Measurements from ENCODE around the gene TNFRSF12A. TPM values are rescaled to one million over a fixed set of nuclear protein-coding genes. Genes with fewer than 3 reads are reported as not detected.

The TNFRSF12A gene
- total RNA-seq, 2 experiments from 2014 or later = 4.3 to 4.6 TPM

DNA sequence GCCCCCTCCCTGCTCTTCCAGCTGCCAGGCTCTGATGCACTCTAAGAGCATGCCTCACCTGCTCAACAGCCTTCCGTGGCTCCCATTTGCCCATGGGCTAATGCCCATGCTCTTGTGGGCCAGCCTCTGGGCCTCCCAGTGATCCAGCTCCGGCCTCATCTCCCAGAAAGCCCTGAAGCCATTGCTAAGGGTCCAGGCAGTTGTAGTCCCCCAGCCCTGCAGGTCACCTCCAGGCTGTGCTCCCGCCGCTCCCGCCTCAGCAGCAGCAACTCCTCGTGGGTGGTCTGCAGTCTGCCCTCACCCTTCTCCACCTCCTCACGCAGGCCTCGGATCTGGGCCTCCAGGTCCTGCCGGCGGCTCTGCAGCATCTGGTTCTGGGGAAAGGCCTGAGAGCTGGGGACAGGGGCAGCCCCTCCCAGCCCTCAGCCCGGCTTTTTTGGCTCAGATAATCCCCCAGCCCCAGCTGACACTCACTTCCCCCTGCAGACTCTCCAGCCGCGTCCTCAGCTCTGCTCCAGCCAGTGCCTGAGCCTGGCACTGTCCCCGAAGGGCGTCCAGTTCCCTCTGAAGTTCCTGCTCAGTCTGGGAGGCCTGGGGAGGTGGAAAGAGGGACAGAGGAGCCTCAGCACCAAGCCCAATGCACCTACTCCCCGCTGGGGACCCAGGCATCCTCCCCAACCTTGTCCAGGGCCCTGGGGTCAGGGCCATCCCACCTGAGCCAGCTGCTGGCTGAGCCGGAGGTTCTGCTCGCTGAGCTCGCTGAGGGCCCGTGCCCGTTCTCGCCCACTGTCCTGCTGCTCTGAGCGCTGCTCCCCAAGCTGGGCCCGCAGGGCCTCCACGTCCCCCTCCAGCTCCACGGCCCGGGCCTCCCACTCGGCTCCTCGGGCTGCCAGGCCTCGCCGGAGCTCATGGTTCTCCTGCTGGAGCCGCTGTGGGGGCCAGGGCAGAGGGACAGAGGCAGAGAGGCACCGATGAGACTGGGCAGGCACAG is 10.3 kb downstream of the TNFRSF12A start:
- CTCF ChIA-PET = interaction anchor here (1.1 to 8.9 kb wide), 18 partner anchors 10 to 142 kb away, joined by 4 to 80 read pairs (median 7); partner anchors contain the start of genes CLDN6, HCFC1R1, IL32 and MMP25
- POLR2A ChIA-PET = interaction anchor here (1.2 to 1.5 kb wide), 2 partner anchors 10 to 36 kb away, joined by 6 read pairs; partner anchors contain the start of gene TNFRSF12A

DNA sequence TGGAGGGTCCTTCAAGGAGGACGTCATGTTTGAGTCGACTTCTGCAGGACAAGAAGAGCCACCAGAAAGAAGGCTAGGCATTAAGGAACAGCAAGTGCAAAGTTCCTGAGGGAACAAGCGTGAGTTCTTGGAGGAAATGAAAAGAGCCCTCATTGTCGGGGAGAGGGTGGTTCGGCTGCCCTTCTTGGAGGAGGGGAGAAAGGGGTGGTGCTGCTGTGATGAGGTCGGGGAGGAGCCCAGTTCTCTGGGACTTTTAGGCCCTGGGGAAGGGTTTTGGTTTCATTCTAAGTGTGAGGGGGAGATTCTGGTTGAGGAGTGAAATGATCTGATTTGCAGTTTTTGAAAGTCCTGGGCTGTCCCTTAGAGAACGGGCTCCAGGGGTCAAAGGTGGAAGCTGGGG is 12.5 kb downstream of the TNFRSF12A start:
- ChIA-PET CTCF (interaction anchor here (0.9 to 8.9 kb wide), 12 partner anchors 10 to 150 kb away, joined by 3 to 80 read pairs (median 21); partner anchors contain the start of genes CLDN6, FLYWCH2, HCFC1R1 and IL32), POLR2A (no interaction called here)

- CTCF ChIA-PET = interaction anchor here (0.9 to 8.9 kb wide), 3 partner anchors 15 to 94 kb away, joined by 3 to 80 read pairs (median 3); partner anchors contain the start of genes CLDN6, HCFC1R1, THOC6 and TNFRSF12A
- POLR2A ChIA-PET = no interaction called here
Observed at GRCh38 chr16:3035289-3035971, 15.3 kb downstream of the TNFRSF12A start.

DNA sequence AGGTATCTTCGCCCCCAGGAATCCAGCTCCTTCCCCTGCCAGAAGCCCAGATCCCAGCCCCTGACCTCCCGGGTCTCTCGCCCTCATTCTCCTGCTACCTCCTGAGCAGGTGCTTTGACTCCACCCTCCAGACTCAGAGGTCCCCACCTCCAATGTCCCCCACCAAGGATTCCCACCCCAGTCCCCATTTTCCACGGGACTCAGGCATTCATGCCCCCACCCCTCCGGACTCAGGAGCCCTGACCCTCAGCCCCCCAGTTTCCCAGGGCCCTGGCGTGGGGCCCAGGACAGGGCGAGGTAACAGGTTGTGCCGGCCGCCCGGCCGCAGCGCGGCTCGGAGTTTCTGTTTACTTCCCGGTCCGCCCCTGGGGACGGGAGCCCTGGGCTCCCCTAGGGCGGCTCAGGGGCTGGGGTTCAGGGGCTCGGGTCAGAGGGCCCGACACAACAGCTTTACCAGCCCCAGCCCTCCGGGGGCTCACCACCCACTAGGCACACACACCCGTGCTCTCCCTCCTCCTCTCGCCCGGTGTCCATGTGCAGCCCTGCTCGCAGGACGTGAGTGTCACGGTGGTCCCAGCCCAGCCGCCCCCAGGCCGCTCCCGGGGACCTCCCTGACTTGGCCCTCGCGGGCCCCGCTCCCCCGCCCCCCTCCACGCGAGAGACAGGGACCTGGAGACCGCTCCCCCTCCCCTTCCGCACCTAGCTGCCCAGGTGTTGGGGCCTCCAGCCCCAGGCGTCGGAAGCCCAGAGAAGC is 16.0 kb downstream of the TNFRSF12A start:
- ChIA-PET POLR2A (no interaction called here), CTCF (interaction anchor here (0.9 to 1.1 kb wide), 2 partner anchors 24 to 94 kb away, joined by 3 read pairs; no protein-coding TSS in a partner anchor)

- CTCF ChIA-PET = no interaction called here
Observed at GRCh38 chr16:3036726-3037315, 16.7 kb downstream of the TNFRSF12A start, which contains the start of gene BICDL2. Gene BICDL2 (minus strand): TSS chr16:3036944. CDS start chr16:3035496, 1,448 bp downstream.

GRCh38 chr16:3038256-3038655 is 18.1 kb downstream of the TNFRSF12A start:
- ChIA-PET POLR2A (interaction anchor here (0.5 to 2.6 kb wide), 2 partner anchors 10 to 264 kb away, joined by 3 to 6 read pairs; no protein-coding TSS in a partner anchor), CTCF (interaction anchor here (1.2 to 1.8 kb wide), 4 partner anchors 10 to 20 kb away, joined by 3 to 13 read pairs (median 5); no protein-coding TSS in a partner anchor)

More at GRCh38 chr16:3036726-3037315, 16.7 kb downstream of the TNFRSF12A start, which contains the start of gene BICDL2:
- POLR2A ChIA-PET = interaction anchor here (0.7 kb wide), 1 partner anchor 13 kb away, joined by 3 read pairs; no protein-coding TSS in a partner anchor

DNA sequence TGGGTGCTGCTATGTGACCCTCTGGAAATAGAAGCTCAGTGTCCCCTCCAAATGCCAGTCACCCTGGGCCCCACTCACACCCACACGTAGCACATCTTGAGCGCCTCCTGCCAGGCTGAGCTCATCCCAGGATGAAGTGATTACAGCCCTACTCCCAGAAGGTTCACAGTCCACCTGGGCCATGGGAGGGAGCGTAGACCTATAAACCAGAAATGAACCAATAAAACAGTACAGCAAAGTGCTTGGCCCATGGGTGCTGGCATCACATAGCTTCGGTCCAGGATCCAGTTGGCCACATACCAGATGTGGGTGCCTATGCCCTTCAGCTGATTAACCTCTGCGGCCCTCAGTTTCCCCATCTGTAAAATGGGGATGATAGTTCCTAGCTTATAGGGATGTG is 18.7 kb downstream of the TNFRSF12A start:
- CTCF ChIA-PET = interaction anchor here (1.2 to 1.8 kb wide), 5 partner anchors 10 to 91 kb away, joined by 3 to 13 read pairs (median 6); no protein-coding TSS in a partner anchor
- POLR2A ChIA-PET = interaction anchor here (0.5 to 2.6 kb wide), 4 partner anchors 9 to 263 kb away, joined by 3 to 6 read pairs (median 4); no protein-coding TSS in a partner anchor

DNA sequence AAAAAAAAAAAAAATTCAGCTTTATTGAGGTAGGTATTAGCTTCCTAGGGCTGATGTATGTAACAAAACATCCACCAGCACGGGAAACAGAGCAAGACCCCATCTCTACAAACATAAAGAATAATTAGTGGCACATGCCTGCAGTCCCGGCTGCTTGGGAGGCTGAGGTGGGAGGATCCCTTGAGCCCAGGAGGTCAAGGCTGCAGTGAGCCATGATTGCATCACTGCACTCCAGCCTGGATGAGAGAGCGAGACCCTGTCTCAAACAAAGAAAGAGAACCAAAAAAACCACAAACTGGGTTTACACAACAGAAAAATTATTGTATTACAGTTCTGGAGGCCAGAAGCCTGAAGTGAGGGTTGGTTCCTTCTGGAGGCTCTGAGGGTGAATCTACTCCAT is 22.2 kb downstream of the TNFRSF12A start:
- CTCF ChIA-PET = interaction anchor here (0.6 to 6.9 kb wide), 7 partner anchors 8 to 300 kb away, joined by 3 to 30 read pairs (median 4); no protein-coding TSS in a partner anchor
- POLR2A ChIA-PET = interaction anchor here (0.6 kb wide), 1 partner anchor 75 kb away, joined by 7 read pairs; no protein-coding TSS in a partner anchor

GRCh38 chr16:3044708-3045107 is 24.5 kb downstream of the TNFRSF12A start:
- POLR2A ChIA-PET = interaction anchor here (0.7 to 0.9 kb wide), 2 partner anchors 14 to 17 kb away, joined by 3 to 5 read pairs; no protein-coding TSS in a partner anchor
- CTCF ChIA-PET = interaction anchor here (0.9 to 6.9 kb wide), 3 partner anchors 13 to 80 kb away, joined by 7 to 30 read pairs (median 8); no protein-coding TSS in a partner anchor

GRCh38 chr16:3045758-3046640 is 25.8 kb downstream of the TNFRSF12A start, which contains the start of gene MMP25:
Gene MMP25 (plus strand): TSS chr16:3046561. CDS start chr16:3046918, 357 bp downstream.
- ChIA-PET POLR2A (interaction anchor here (1.2 kb wide), 1 partner anchor 13 kb away, joined by 4 read pairs; no protein-coding TSS in a partner anchor), CTCF (interaction anchor here (0.7 to 6.9 kb wide), 3 partner anchors 14 to 84 kb away, joined by 3 to 30 read pairs (median 8); no protein-coding TSS in a partner anchor)

DNA sequence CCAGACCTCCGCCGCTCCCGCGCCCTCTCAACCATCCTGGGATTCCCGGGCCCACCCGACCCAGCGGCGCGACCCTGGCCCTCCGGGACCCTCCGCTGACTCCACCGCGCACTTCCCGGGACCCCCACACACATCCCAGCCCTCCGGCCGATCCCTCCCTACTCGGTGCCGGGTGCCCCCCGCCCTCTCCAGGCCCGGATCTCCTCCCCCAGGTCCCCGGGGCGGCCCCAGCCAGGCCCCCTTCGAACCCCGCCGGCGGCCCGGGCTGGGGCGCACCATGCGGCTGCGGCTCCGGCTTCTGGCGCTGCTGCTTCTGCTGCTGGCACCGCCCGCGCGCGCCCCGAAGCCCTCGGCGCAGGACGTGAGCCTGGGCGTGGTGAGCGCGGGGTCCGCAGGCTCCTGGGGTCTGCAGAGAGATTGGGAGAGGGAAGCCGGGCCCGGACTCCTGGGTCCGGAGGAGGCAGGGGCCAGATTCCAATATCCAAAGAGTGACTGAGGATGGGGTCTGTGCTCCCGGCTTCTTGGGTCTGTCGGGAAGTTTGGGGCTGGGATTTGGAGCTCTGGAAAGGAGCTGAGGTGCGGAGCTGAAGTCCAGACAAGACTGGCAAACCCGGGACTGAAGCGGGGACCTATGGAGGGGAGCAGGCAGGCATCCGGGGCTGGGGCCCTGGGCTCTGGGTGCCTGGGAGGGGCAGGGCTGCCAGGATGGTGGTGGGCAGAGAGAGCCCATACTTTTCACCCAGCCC is 26.6 kb downstream of the TNFRSF12A start:
- CTCF ChIA-PET = interaction anchor here (0.8 to 3.8 kb wide), 5 partner anchors 11 to 19 kb away, joined by 4 to 35 read pairs (median 5); no protein-coding TSS in a partner anchor
- POLR2A ChIA-PET = interaction anchor here (0.6 to 0.9 kb wide), 2 partner anchors 19 to 22 kb away, joined by 4 to 7 read pairs; partner anchors contain the start of gene IL32

DNA sequence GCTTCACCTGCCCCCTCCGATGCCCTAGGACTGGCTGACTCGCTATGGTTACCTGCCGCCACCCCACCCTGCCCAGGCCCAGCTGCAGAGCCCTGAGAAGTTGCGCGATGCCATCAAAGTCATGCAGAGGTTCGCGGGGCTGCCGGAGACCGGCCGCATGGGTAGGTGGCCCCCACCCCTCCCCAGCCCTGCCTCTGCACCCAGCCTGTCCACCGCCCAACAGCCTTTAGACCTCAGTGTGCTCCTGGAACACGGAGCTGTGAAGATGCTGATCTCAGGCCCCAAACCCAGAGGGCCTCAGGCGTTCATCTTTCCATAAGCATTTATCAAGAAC is 27.2 kb downstream of the TNFRSF12A start:
- POLR2A ChIA-PET = interaction anchor here (0.6 to 0.9 kb wide), 2 partner anchors 18 to 22 kb away, joined by 4 to 7 read pairs; partner anchors contain the start of gene IL32

DNA sequence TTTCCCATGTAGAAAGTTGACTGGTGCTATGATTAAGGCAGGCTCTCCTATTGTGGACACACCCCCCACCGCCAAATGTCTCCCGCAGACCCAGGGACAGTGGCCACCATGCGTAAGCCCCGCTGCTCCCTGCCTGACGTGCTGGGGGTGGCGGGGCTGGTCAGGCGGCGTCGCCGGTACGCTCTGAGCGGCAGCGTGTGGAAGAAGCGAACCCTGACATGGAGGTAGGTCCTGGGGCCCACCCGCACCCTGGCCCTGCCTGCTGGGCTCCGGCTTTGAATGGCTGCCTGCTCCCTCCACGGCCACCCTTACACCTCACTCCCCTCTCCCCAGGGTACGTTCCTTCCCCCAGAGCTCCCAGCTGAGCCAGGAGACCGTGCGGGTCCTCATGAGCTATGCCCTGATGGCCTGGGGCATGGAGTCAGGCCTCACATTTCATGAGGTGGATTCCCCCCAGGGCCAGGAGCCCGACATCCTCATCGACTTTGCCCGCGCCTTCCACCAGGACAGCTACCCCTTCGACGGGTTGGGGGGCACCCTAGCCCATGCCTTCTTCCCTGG is 29.8 kb downstream of the TNFRSF12A start:
- ChIA-PET CTCF (interaction anchor here (1.0 to 3.8 kb wide), 4 partner anchors 8 to 46 kb away, joined by 4 to 35 read pairs (median 14); no protein-coding TSS in a partner anchor), POLR2A (interaction anchor here (0.6 kb wide), 1 partner anchor 45 kb away, joined by 8 read pairs; no protein-coding TSS in a partner anchor)

More for the DNA sequence above, 27.2 kb downstream of the TNFRSF12A start:
- CTCF ChIA-PET = interaction anchor here (0.8 to 3.8 kb wide), 6 partner anchors 10 to 103 kb away, joined by 3 to 35 read pairs (median 4); no protein-coding TSS in a partner anchor

GRCh38 chr16:3050487-3050886 is 30.3 kb downstream of the TNFRSF12A start:
- ChIA-PET CTCF (interaction anchor here (3.1 kb wide), 1 partner anchor 8 kb away, joined by 13 read pairs; no protein-coding TSS in a partner anchor), POLR2A (no interaction called here)

DNA sequence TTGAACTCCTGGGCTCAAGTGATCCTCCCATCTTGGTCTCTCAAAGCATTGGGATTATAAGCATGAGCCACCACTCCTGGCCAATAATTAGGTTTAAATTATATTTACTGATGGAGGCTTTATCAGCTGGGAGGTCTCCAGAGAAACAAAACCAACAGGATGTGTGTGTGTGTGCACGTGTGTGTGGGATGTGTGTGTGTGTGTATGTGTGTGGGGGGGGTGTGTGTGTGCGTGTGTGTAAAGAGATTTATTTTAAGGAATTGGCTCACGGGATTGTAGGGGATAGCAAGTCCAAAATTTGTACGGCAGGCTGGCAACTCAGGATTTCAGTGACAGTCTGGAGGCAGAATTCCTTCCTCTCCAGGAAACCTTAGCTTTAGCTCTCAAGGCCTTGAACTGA is 30.8 kb downstream of the TNFRSF12A start:
- CTCF ChIA-PET = interaction anchor here (0.7 to 3.1 kb wide), 7 partner anchors 7 to 79 kb away, joined by 3 to 13 read pairs (median 4); no protein-coding TSS in a partner anchor
- POLR2A ChIA-PET = interaction anchor here (0.5 kb wide), 1 partner anchor 1993 kb away, joined by 4 read pairs; no protein-coding TSS in a partner anchor
